ENCODE measurements around the gene CSRNP2. TPM values are rescaled to one million over a fixed set of nuclear protein-coding genes. Genes with fewer than 3 reads are reported as not detected.

The CSRNP2 gene
- total RNA-seq, 1 donor from 2014 or later, result 5.7 TPM

Other genes starting within 250 kb of the CSRNP2 start
- not detected for gene TMPRSS12, start 240.7 kb downstream of the CSRNP2 start, total RNA-seq
- not detected for gene HIGD1C, start 131.1 kb downstream of the CSRNP2 start, total RNA-seq
- 31.2 TPM for gene SLC11A2, start 57.2 kb downstream of the CSRNP2 start, total RNA-seq
- gene LETMD1, start 35.3 kb downstream of the CSRNP2 start, total RNA-seq, result 36.6 TPM
- gene TFCP2, start 89.5 kb upstream of the CSRNP2 start, total RNA-seq, result 7.7 TPM
- gene POU6F1, start 134.5 kb upstream of the CSRNP2 start, total RNA-seq, result 7.3 TPM
- 74.5 TPM for gene DAZAP2, start 155.2 kb upstream of the CSRNP2 start, total RNA-seq
- gene SMAGP, start 186.8 kb upstream of the CSRNP2 start, total RNA-seq, result 4.0 TPM
- gene BIN2, start 240.6 kb upstream of the CSRNP2 start, total RNA-seq, result 2.7 TPM

Data from left lobe of liver (tissue), 1 donor.